Muscle layer of duodenum (tissue), 2 donors: ENCODE measurements around the gene FAM168A.
"Not testable (repeated sequence)": the region's sequence is repeated elsewhere in the genome, so short reads cannot be mapped to it uniquely, and the experiment has no call there.

ENCODE experiments used
- H3K27ac ChIP-seq: one replicate; pipeline ENCODE4 v1.7.0; 2013; ENCODE audit warnings: mild to moderate bottlenecking, low read length
- H3K27me3 ChIP-seq: one replicate; pipeline ENCODE4 v1.7.0; 2013; ENCODE audit warnings: low read depth, mild to moderate bottlenecking, control low read depth, low read length
- H3K36me3 ChIP-seq, 2 donors: one replicate each; pipeline ENCODE4 v1.7.0; 2013; ENCODE audit warnings: low read length in 2 of 2, control low read depth in 1 of 2, mild to moderate bottlenecking in 1 of 2; ENCODE audit not compliant: insufficient read depth in 2 of 2, control insufficient read depth in 1 of 2
- H3K4me1 ChIP-seq, 2 donors: one replicate each; pipeline ENCODE4 v1.7.0; 2013; ENCODE audit warnings: low read length in 2 of 2, mild to moderate bottlenecking in 2 of 2, control low read depth in 1 of 2, moderate library complexity in 1 of 2; ENCODE audit not compliant: insufficient read depth in 2 of 2, control insufficient read depth in 1 of 2
- H3K4me3 ChIP-seq, 2 donors: one replicate each; pipeline ENCODE4 v1.7.0; 2013; ENCODE audit warnings: low read length in 2 of 2, low read depth in 1 of 2, mild to moderate bottlenecking in 1 of 2
- H3K9me3 ChIP-seq, 2 donors: one replicate each; pipeline ENCODE4 v1.7.0; 2013; ENCODE audit warnings: low read length in 2 of 2, control low read depth in 1 of 2, mild to moderate bottlenecking in 1 of 2; ENCODE audit not compliant: control insufficient read depth in 1 of 2
- donor health status: healthy.

FAM168A gene

DNA sequence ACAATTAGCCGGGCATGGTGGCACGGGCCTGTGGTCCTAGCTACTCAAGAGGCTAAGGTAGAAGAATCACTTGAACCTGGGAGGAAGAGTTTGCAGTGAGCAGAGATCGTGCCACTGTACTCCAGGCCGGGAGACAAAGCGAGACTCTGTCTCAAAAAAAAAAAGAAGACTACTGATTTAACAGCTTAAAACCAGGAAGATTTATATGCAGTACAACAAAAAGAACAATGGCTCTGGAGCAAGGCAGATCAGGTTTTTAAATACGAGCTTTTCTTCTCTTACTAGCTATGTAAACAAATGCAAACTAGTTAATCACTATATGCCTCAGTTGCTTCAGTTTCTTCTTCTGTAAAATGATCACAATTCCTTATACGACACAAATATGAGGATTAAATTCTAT lies 6.9 kb downstream of the FAM168A start:
- Histone ChIP-seq H3K27ac (no peak overlapping the region), H3K4me1 (no peaks in the 10 kb centered on the region), H3K4me3 (no peak overlapping the region), H3K36me3 (no peaks in the 10 kb centered on the region), H3K27me3 (no peaks in the 10 kb centered on the region), H3K9me3 (no peaks in the 10 kb centered on the region)

DNA sequence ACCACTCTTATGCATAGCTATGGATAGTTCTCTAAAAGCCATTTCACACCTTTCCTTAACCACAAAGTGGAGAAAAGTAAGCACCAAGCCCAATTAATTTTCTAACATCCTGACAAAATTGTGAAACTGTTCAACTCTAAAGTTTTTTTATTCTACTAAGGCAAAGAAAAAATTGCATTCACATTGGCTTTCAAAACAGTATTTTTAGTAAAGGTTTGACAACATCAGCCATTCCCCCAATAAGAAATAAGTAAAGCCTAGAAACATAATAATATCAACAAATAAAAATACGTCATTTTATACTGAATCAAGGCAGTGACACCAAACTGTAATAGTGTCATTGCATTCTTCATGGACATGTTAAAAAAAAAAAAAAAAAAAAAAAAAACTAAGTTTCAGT lies 11.1 kb downstream of the FAM168A start:
- Histone ChIP-seq H3K27ac (no peak overlapping the region), H3K4me1 (no peaks in the 10 kb centered on the region), H3K4me3 (no peak overlapping the region), H3K36me3 (no peaks in the 10 kb centered on the region), H3K9me3 (no peaks in the 10 kb centered on the region), H3K27me3 (no peaks in the 10 kb centered on the region)

DNA sequence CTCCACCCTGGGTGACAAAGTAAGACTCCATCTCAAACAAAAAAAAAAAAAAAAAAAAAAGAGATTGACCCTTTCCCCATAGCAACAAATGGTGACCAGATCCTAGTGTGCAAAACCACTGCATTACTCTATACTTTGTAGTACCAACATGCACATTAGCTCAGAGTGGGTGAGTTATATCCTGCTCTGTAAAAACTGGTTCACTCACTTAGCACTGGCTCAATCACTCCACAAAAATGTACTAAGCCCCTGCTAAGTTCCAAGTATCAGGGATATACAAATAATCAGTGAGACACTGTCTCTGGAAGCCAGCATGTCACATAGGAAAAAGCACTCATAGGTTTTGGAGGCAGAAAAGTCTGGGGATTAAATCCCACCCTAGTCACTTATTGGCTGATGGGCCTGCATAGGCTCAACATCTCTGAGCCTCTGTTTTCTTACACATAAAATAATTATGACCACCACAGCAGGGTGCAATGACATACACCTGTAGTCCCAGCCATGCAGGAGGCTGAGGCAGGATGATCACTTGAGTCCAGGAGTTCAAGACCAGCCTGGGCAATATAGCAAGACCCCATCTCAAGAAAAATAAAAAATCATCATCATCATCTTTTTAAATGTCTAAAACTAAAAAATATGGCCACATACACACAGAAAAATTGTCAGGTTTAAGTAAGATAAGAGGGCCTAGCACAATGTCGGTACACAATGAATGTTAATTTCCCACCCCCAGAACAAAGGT lies 11.9 kb downstream of the FAM168A start:
- Histone ChIP-seq H3K4me3 (no peak overlapping the region), H3K27ac (no peak overlapping the region), H3K27me3 (no peaks in the 10 kb centered on the region), H3K36me3 (no peaks in the 10 kb centered on the region), H3K4me1 (no peaks in the 10 kb centered on the region), H3K9me3 (no peaks in the 10 kb centered on the region)

DNA sequence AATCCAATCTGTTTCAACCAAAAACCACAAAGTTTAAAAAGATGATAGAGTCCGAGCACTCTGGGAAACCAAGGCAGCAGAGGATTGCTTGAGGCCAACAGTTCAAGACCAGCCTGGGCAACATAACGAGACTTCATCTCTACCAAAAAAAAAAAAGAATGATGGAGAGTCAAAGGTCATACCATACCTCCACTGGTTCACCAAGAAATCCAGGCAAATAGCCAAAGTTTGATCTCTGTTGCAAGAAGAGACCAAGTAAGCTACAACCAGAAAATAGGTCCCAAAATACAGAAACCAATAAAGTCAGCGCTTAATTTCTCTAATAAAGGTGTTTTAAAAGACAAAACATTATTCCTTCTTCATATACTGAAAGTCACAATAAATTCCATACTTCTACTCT lies 13.1 kb downstream of the FAM168A start:
- Histone ChIP-seq H3K4me3 (no peak overlapping the region), H3K9me3 (no peaks in the 10 kb centered on the region), H3K36me3 (no peaks in the 10 kb centered on the region), H3K27ac (no peak overlapping the region), H3K4me1 (no peaks in the 10 kb centered on the region), H3K27me3 (no peaks in the 10 kb centered on the region)

DNA sequence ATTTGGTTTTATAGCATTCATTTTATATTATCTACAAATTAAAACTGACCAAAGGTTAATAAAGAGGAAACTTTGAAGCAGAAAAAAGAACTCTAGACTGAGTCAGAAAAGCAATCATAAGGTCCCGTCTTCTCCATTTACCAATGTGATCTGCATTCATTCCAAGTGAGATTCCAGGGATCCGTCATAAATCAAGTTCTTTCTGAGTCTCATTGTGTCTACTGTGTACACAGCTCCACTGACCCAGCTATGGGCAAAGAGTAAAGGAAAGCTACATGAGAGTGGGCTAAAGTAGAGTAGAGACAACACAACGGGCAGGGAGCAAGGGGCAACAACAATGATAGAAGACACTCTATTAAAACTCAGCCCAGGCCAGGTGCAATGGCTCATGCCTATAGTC lies 15.3 kb downstream of the FAM168A start:
- Histone ChIP-seq H3K4me1 (no peaks in the 10 kb centered on the region), H3K9me3 (no peaks in the 10 kb centered on the region), H3K4me3 (no peak overlapping the region), H3K36me3 (no peaks in the 10 kb centered on the region), H3K27ac (no peak overlapping the region), H3K27me3 (no peaks in the 10 kb centered on the region)

DNA sequence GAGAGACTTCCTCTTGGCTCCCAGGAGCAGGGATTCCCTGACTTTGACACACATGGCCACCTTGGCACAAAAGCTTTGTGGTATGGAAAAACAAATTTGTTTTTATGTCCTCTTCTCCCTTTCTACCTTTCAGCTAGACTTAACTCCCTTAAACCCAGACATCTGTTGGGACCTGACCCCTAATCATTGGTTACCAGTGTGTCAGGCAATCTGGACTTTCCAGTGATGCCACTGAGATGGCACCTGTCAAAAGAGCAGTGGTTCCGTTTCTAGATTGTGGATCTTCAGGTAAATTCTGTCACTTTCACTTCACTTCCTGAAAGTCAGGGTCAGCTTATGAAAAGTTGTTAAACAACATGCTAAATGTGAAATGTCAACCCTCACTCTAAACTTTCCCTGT lies 17.2 kb downstream of the FAM168A start:
- not testable (repeated sequence) for H3K9me3 ChIP-seq, H3K27ac ChIP-seq, H3K27me3 ChIP-seq, H3K36me3 ChIP-seq, H3K4me1 ChIP-seq, H3K4me3 ChIP-seq

DNA sequence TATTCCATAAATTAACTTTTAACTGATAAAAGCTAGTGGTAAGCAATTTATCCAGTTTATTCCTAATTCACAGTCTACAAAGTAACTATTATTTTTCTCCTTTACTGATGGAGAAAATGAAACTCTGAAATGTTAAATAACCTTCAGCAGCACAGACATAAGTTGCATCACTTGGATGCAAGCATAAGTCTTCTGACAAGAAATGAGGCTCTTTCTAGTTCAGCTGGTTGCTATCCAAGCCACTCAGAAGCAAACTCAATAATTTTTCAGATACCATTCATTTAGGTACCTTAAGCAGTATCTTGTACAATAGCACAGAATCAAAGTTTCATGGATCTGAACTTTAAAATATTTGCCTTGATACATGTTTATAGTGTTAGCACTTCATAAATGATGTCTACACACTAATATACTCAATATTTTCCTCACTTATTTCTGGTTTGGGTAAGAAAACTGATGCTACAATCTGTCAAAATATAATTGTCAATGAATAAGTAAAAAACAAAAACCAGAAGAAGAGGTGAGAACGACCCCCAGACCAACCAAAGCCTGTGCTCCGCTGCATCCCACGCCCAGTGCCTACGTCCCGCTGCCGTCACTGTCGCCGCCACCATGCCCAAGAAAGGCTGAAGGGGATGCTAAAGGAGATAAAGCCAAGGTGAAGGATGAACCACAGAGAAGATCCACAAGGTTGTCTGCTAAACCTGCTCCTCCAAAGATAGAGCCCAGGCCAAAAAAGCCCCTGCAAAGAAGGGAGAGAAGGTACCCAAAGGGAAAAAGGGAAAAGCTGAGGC lies 18.1 kb downstream of the FAM168A start:
- Histone ChIP-seq H3K4me1 (no peaks in the 10 kb centered on the region), H3K27ac (no peak overlapping the region), H3K9me3 (no peaks in the 10 kb centered on the region)

DNA sequence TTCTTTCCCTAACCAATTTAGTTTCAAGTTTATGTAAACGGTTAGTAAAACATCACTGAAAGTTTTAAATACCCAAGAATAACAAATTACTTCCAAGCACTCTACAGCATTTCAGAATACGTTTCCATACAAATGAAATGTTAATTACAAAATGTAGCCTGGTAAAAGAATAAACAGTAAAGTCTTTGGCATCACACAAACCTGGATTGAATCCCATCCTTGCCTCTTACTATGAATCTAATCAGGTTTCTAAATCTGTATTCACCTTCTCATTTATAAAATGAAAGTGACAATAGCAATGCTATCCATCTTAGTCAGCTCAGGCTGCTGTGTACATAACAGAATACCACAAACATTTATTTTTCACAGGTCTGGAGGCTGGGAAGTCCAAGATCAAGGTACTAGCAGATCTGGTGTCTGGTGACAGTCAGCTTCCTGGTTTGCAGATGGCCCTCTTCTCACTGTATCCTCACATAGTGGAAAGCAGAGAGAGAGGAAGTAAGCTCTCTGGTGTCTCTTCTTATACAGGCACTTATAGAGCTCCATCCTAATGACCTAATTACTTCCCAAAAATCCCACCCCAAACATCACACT lies 19.2 kb downstream of the FAM168A start:
- H3K27ac ChIP-seq, result no peak overlapping the region
- H3K27me3 ChIP-seq, result no peaks in the 10 kb centered on the region
- no peaks in the 10 kb centered on the region for H3K36me3 ChIP-seq
- no peaks in the 10 kb centered on the region for H3K9me3 ChIP-seq
- H3K4me1 ChIP-seq, result no peaks in the 10 kb centered on the region
- H3K4me3 ChIP-seq, result no peak overlapping the region

More for the DNA sequence above, 18.1 kb downstream of the FAM168A start:
- Histone ChIP-seq H3K4me3 (no peak overlapping the region), H3K27me3 (no peaks in the 10 kb centered on the region), H3K36me3 (no peaks in the 10 kb centered on the region)

DNA sequence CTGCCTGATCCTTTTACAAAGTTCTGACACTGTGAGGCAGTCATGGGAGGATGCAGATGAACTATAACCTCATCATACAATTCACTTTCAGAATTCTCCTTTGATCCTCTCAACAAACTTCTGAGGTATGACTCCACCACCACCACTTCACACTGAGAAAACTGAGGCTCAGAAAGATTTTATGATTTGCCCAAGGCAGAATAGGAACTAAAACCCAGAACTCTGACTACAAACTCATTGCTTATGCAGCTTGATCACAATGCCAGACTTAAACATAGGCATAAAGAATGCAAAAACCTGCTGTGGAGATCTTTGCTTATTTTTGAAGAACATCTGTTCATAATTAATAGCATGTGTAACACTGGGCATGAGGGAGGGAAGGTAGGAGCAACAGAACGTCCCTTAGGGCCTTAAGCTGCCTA lies 20.4 kb downstream of the FAM168A start:
- H3K27ac ChIP-seq, result no peak overlapping the region
- no peaks in the 10 kb centered on the region for H3K27me3 ChIP-seq
- H3K4me1 ChIP-seq, result no peaks in the 10 kb centered on the region
- no peak overlapping the region for H3K4me3 ChIP-seq
- no peaks in the 10 kb centered on the region for H3K36me3 ChIP-seq
- H3K9me3 ChIP-seq, result no peaks in the 10 kb centered on the region

DNA sequence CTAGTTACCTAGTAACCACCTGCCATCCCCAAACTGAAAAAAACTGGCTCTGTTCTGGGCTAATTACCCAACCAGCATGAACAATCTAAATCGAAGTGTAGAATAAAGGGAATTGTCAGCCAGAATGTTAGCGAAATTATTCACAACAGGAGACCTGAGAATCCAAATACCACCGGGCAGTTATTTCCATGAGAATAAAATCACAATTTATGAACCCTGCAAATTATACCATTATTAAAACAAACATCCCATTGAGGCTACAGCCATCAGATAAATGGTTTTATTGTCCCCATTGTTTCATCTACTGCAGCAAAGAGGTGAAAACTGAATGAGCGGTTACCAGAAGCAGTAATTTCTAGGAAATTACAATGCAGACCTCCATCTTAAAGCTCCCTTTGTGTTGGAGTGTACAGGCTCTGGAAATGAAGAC lies 21.7 kb downstream of the FAM168A start:
- Histone ChIP-seq H3K27ac (no peak overlapping the region), H3K9me3 (no peaks in the 10 kb centered on the region), H3K36me3 (no peaks in the 10 kb centered on the region), H3K4me3 (no peak overlapping the region), H3K27me3 (no peaks in the 10 kb centered on the region), H3K4me1 (no peaks in the 10 kb centered on the region)

DNA sequence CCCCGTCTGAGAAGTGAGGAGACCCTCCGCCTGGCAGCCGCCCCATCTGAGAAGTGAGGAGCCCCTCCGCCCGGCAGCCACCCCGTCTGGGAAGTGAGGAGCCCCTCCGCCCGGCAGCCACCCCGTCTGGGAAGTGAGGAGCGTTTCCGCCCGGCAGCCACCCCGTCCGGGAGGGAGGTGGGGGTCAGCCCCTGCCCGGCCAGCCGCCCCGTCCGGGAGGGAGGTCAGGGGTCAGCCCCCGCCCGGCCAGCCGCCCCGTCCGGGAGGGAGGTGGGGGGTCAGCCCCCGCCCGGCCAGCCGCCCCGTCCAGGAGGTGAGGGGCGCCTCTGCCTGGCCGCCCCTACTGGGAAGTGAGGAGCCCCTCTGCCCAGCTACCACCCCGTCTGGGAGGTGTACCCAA lies 25.9 kb downstream of the FAM168A start:
- not testable (repeated sequence) for H3K27me3 ChIP-seq, H3K4me1 ChIP-seq, H3K9me3 ChIP-seq, H3K4me3 ChIP-seq, H3K36me3 ChIP-seq, H3K27ac ChIP-seq
